Measurements from ENCODE around the gene RND2.

Gene RND2

GRCh38 chr17:43027091-43028032, 2.3 kb downstream of the RND2 start:
- TF ChIP-seq REST (IDR thresholded peaks at IDR 0.05; ENCODE audit: insufficient read depth in 1 of 2, low read depth in 2 of 2, low read length in 2 of 2) (no peak), SIN3A (IDR thresholded peaks at IDR 0.05; ENCODE audit: borderline replicate concordance, insufficient read depth, low read length) (no peak), FOXP2 (optimal IDR thresholded peaks at IDR 0.05; ENCODE audit: borderline replicate concordance, extremely low read depth, extremely low read length, insufficient read depth) (no peak), TAF1 (IDR thresholded peaks at IDR 0.05; ENCODE audit: borderline replicate concordance, insufficient read depth, low read length) (no peak), POLR2AphosphoS5 (IDR thresholded peaks at IDR 0.05; ENCODE audit: low read depth, low read length) (no peak)

- TF ChIP-seq SIN3A (IDR thresholded peaks at IDR 0.05; ENCODE audit: borderline replicate concordance, insufficient read depth, low read length), result no peak
- no peak for TF ChIP-seq REST (IDR thresholded peaks at IDR 0.05; ENCODE audit: insufficient read depth in 1 of 2, low read depth in 2 of 2, low read length in 2 of 2)
- TF ChIP-seq TAF1 (IDR thresholded peaks at IDR 0.05; ENCODE audit: borderline replicate concordance, insufficient read depth, low read length), result no peak
- no peak for TF ChIP-seq FOXP2 (optimal IDR thresholded peaks at IDR 0.05; ENCODE audit: borderline replicate concordance, extremely low read depth, extremely low read length, insufficient read depth)
- TF ChIP-seq POLR2AphosphoS5 (IDR thresholded peaks at IDR 0.05; ENCODE audit: low read depth, low read length), result no peak
These were observed 3.3 kb downstream of the RND2 start for GRCh38 chr17:43028221-43028861.

GRCh38 chr17:43030137-43030767, 5.2 kb downstream of the RND2 start:
- no peak for TF ChIP-seq TAF1 (IDR thresholded peaks at IDR 0.05; ENCODE audit: borderline replicate concordance, insufficient read depth, low read length)
- no peak for TF ChIP-seq FOXP2 (optimal IDR thresholded peaks at IDR 0.05; ENCODE audit: borderline replicate concordance, extremely low read depth, extremely low read length, insufficient read depth)
- TF ChIP-seq REST (IDR thresholded peaks at IDR 0.05; ENCODE audit: insufficient read depth in 1 of 2, low read depth in 2 of 2, low read length in 2 of 2), result no peak
- TF ChIP-seq POLR2AphosphoS5 (IDR thresholded peaks at IDR 0.05; ENCODE audit: low read depth, low read length), result no peak
- TF ChIP-seq SIN3A (IDR thresholded peaks at IDR 0.05; ENCODE audit: borderline replicate concordance, insufficient read depth, low read length), result no peak

GRCh38 chr17:43031666-43032065, 6.6 kb downstream of the RND2 start:
- no peak for TF ChIP-seq TAF1 (IDR thresholded peaks at IDR 0.05; ENCODE audit: borderline replicate concordance, insufficient read depth, low read length)
- TF ChIP-seq SIN3A (IDR thresholded peaks at IDR 0.05; ENCODE audit: borderline replicate concordance, insufficient read depth, low read length), result no peak
- no peak for TF ChIP-seq FOXP2 (optimal IDR thresholded peaks at IDR 0.05; ENCODE audit: borderline replicate concordance, extremely low read depth, extremely low read length, insufficient read depth)
- no peak for TF ChIP-seq REST (IDR thresholded peaks at IDR 0.05; ENCODE audit: insufficient read depth in 1 of 2, low read depth in 2 of 2, low read length in 2 of 2)
- no peak for TF ChIP-seq POLR2AphosphoS5 (IDR thresholded peaks at IDR 0.05; ENCODE audit: low read depth, low read length)
